Epidermal melanocyte (primary cell): Measurements from ENCODE around the gene SUSD4.

Experiments
- DNase-seq: peaks from one replicate; pipeline ENCODE4 v3.0.0; 2011; ENCODE audit warnings: low spot score; ENCODE audit not compliant: insufficient read length

SUSD4 gene

DNA sequence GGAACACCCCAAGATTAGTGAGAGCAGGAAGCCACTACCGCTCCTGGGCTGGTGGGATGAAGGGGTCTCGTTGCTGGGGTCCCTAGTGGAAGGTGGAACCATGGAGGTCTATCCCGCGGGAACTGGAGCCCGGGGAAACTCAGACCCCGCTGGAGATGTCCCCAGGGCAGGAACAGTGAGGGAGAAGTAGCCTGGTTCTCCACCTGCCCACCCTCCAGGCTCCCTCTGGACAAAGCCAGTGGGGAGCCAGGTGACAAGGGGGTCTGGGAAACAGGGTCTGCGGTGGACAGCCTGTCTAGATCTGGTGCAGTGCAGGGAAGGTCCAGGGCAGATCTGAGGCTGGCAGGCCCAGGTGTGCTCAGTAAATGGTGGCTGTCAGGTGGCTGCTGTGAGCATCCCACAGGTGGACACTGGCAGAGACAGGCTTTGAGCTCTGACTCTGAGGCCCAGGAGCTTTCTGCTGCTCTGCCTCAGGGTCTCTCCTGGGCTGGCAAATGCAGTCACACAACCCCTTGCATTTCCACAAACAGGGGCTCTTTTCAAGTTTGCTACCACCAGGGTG is 132.9 kb downstream of the SUSD4 start:
- no peak for DNase-seq

DNA sequence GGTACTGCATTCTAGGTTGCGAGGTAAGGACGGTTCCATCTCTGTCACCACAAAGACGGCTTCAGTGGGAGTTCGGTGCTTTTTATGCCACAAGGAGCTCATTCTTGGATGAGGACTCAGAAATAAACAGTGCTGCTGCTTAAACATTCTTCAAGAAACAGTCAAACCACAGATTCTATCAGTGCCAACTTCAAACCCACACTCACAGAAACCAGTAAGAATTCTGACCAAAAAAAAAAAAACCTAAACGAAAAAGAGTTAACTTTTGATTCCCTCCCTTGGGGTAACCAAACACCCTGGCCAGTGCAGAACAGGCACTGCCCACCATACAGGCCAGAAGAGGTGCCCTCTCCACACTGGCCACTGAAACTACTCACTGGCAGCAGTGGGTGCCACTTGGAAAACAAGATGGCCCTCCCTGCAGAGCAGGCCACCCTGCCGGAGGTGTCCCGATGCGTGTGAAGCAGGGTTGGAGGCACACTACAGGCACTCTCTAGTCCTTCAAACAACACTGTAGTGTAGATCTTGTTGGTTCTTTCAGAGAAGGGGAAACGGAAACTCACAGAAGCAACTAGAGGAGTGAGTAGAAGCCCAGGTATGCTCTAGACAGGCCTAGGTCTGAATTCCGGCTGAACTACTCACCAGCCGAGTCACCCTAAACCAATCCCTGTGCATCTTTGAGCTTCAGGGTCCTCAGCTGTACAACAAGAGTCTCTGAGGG is 133.7 kb downstream of the SUSD4 start:
- DNase-seq: no peak

DNA sequence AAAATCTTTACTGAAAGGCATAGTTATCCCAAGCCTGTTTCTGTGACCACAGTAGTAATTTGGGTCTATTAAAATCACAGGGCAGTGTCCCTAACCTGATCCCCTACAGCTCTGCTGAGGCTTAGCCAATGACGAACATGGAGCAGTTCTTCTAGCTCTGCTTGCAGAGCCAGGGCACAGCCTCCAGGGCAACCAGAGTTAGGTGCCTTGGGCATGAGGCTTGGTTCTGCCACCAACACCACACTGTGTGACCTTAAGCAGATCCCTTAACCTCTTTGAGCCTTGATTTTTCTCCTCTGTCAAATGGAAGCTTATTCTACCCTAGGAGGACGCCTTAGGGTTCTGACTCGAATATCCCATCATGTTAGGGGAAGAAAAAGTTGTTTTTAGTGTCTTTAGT is 134.2 kb downstream of the SUSD4 start:
- DNase-seq: no peak

DNA sequence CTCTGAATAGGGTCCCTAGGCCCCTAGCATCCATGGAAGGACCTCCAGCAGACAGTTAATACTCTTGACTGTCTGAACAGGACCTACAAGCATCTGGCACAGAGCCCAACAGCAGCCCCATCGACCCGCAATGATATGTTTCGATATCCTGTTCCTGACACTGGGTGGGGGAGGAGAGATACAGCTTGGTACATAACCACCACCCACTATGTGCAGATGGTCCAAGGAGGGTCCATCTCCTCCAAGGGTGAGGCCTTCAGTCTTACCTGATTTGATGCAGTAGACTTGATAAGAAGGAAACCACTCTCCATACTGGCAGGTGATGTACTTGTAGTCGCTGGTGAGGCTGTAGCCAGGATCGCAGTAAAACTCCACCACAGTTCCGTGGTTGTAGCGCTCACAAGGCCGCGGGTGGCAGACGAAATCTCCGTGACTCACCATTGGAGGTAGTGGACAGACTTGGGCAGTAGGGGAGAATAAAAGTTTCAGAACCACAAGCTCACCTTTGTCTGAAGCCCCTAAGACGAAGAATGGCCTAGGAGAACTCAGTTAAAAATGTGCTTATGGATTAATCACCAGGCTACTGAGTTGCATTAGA is 134.9 kb downstream of the SUSD4 start:
- no peak for DNase-seq

DNA sequence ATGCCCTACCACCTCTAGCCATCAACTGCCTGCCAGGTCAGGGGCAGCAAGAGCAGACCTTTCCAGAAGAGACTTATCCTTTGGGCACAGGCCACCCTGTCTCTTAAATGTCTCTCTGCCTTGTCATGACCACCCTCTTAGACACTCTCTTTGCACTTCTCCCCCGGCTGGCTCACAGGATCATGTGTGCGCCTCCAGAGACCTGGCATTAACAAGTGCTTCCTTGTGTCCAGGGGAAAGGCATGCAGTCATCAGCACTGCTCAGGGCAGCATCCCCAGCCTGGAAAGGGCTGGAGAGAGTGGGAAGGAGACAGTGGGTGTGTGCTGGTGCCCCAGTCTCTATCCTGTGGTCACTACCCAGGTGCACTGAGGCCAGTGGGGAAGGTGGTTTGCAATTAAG is 135.8 kb downstream of the SUSD4 start:
- DNase-seq: no peak

DNA sequence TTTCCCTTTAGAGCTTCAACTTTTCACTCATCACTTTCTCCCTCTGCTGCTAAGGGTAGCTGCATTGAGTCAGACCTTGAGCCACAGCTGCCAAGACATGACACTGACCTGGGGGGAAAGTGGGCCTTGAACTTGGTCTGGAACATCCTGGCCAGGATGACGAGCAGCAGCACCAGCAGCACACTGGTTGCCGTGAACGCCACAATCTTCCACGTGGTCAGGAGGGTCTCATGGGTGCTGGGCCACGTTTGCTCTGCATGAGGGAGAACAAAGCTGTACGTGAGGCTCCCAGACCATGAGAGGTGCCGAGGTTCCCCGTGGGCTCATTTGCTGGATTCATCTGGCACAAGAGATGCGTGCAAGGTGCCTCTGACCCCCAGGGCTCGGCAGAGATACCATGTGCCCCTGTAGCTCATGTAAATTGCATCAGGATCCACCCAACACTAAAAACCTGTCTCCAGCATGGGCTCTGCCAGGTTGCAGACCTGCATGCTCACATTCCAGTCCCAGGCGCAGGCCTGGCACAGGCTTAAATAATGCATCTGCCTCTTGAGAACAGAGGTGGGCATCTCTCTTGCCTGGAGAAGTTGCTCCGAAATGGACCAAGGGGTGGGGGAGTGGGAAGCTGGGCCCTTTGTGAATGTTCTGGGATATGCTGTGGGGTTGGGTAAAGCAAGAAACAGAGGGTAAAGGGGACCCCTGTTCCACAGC is 136.3 kb downstream of the SUSD4 start:
- no peak for DNase-seq

DNA sequence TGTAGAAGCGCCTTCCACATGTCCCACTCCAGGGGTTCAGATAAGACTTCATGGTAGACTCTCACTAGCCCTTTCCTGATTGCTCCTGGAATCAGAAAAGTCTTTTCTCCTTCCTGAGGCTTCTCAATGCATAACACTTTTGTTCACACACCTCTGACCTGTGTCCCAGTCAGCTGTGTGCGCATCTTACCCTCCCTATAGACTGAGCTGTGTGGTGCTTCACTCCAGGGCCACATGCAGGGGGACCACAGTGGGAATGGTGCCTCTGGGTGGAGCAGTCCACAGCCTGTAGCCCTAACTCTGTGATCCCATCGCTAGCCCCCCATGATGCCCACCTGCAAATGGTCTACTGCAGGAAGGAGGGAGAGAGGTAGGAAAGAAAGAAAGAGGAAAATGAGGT is 136.9 kb downstream of the SUSD4 start:
- no peak for DNase-seq

DNA sequence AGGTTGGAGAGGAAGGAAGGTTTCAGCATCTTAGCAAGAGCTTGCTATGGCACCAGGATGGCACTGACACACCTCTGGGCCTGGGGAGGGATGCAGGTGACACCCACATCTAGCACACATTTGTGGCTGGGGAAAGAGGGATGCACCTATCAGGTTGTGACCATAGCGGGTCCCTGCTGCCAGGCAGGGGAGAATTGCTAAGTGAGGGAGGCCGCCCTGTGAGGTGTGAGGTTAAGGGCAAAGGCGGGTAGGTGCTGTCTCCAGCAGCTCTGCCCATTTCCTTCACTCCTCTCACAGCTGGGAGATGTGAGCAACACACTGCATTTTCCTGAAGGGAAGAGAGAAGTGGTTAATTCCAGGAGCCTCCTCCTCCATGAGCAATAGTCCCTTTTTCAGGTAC is 137.7 kb downstream of the SUSD4 start:
- DNase-seq: no peak

DNA sequence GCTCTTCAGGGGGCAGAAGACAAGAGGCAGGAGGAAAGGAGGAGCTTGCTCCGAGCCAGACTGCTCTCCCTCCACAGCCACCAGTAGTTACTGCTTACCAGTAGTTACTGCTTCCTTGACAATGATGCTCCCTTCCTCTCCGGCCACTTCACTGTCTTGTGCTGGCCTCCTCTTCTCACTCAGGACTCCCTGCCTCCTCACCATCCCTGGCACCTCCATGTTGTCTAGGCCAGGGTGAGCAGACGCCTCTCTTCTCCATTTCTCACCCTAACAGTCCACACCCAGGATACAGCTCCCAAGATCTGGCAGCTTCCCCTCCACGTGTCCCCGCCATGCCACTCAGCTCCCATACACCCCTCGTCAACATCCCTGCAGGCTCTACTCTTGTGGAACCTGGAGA is 138.5 kb downstream of the SUSD4 start:
- no peak for DNase-seq

DNA sequence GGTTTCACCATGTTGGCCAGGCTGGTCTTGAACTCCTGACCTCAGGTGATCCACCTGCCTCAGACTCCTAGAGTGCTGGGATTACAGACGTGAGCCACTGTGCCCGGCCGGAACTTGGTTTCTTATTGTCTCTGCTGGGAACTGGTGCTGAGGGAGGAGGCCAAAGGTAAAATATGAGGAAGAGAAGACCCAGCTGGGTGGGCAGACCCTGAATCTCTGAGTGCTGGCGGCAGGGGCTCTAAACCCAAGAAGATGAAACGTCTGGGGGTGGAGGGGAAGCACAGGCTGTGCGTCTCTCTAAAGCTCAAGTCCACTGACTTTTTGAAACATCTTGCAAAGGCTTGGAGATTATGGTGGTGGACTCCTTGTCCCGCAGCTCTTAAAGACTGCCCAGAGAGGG is 138.9 kb downstream of the SUSD4 start:
- no peak for DNase-seq

DNA sequence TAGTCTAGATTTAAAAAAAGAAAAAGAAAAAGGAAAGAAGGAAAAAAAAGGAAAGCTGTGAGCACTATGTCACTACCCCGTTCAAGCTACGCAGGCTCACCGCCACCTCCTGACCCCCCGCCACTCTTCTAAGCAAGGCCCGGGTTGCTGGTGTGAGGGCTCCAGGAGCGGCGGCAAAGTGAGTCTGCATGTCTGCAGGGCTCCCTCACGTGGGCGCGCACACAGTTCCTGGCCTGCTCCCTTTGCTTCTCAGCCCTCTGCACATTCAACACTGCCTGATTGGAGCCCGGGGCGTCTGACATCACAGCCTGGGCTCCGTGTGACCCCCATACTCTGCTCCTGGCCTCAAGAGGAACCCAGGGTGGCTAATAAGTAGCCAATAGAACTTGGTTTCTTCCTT is 139.5 kb downstream of the SUSD4 start:
- no peak for DNase-seq

DNA sequence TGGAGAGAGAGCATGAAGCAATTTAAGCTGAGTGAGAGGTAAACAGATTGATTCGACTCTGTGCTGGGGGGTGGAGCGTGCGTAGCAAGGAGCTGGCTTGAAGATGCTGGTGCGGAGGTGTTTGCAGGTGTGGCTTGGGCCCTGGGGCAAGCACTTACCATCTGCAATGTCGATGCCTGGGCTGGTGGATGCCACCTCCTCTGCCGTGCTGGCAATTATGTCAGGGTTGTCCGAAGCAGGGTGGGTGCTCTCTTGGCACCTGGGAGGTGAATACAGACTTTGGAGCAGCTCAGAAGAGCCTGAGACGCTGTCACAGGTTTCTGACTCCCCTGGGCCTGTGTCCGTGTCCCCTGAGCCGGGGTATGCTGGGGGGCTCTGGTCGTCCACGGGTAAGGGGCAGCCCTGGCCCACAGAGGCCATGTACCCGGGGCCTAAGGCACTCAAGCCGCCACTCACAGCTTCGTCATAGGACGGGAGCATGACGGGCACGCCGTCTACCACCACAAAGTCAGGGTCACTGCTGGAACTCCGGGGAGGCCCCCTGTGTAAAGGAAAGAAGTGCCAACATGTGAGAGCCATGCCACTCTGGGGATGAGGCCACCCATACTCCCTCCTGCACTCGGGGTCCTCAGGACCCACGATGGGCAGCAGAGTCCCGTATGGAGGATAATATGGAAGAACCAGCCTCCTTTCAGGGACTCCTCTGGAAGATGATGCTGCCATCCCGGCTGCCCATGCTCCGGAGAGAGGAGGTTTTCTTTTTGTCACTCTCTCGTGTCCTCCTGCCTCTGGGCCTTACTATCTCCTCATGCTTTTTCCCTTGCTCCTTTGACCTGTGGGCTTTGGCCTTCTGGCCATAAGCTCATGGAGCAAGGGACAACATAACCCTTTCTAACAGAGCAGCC is 140.6 kb downstream of the SUSD4 start:
- no peak for DNase-seq

DNA sequence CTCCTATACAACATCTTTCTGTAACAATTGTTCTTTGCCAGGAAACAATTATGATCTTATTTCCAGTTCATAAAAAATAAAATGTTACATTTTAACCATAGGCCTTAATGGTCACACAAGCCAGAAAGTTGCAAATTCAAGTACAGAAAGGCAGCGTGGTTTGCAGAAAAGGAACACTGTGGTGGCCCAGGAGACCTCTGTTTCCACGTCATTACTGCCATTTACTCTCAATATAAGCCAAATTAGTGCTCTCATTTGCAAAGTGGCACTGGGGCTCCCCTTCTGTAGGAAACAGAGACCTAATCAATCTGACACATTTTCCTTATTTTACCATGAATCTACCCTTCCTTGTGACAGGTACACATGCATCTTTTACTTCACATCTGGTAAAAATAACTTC is 141.6 kb downstream of the SUSD4 start:
- DNase-seq: no peak

DNA sequence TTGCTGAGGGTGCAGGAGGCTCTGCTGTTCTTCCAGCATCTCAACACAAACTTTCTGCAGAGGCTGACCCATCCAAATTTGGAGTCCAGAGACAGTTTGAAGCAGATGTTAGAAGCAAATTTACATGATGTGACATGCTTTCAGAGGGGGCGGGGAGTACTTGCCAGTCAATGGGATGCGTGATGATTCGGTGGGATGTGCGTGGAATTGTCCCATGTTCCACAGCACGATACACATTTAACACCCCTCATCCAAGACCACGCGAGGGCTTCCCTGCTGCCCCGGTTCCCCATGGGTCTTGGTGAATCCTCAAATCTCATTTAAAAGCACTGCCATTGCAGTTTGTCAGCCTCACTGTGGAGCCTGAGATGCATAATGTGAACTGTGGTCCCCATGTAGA is 142.3 kb downstream of the SUSD4 start:
- DNase-seq: no peak

DNA sequence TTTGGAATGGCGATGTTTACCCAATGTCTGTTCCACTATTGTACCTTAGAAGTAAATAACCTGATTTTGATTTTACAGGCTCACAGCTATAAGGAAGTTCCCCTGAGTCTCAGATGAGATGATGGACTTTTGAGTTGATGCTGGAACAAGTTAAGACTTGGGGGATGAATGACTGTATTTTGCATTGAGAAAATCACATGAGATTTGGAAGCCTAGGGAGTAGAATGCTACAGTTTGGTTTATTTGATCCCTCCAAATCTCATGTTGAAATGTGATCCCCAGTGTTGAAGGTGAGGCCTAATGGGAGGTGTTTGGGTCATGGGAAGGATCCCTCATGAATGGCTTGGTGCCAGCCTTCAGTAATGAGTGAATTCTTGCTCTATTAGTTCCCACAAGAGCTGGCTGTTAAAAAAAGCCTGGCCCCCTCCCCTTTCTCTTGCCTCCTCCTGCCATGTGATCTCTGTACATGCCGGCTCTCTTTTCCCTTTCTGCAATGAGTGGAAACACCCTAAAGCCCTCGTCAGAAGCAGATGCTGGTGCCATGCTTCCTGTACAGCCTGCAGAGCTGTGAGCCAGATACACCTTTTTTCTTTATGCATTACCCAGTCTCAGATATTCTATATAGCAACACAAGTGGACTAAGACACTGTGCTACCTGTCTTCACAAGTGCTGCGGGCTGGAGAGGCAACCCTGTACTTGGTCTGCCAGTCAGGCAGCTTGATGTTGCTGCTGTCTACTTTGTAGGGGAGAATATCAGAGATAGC is 143.9 kb downstream of the SUSD4 start:
- no peak for DNase-seq

DNA sequence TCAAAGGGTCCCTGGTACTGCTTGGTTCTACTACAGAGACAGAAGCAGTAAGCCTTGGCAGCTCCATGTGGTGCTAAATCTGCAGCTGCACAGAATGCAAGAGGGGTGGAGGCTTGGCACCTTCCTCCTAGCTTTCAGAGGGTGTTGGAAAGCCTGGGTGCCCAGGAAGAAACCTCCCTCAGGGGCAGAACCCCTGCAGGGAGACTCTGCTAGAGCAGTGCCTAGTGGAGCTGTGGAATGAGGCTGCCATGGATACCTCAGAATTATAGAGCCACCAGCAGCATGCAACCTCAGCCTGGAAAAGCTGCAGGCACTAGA is 144.7 kb downstream of the SUSD4 start:
- DNase-seq: no peak

DNA sequence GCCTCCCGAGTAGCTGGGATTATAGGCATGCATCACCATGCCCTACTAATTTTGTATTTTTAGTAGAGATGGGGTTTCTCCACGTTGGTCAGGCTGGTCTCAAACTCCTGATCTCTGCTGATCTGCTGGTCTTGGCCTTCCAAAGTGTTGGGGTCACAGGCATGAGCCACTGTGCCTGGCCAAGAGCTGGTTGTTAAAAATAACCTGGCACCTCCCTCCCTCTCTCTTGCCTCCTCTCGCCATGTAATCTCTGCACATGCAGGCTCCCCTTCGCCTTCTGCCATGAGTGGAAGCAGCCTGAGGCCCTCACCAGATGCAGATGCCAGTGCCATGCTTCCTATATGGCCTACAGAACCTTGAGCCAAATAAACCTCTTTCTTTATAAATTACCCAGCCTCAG is 146.2 kb downstream of the SUSD4 start:
- no peak for DNase-seq

DNA sequence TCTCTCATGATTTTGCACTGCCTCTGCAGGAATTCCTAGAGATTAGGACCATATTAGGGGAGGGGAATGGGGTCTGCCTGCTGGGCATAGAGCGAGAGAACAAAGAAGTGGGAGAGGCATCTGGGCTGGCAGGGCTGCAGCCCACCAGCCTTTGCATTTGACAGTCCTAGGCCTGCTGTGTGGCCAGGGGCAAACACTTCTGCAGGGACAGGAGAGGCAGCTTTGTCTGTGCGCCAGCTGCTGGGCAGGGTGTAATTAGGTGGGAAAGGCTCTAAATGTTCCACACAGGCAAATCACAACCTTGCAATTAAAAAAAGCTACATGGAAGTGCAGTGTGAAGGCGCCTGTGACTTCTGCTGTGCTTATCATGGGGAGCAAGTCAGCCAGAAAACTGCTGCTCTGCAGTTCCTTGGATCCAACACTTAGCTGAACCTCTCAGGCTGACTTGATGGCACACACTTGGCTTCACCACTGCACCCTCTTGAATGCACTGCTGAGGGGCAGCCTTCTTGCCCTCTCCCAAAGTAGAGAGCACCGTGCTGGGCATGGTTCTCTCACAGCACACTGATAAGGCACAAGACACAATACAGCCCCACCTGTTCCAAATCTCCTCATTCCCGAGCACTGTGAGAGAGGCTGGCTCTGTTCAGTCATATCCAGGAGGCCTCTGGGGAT is 147.3 kb downstream of the SUSD4 start:
- no peak for DNase-seq

DNA sequence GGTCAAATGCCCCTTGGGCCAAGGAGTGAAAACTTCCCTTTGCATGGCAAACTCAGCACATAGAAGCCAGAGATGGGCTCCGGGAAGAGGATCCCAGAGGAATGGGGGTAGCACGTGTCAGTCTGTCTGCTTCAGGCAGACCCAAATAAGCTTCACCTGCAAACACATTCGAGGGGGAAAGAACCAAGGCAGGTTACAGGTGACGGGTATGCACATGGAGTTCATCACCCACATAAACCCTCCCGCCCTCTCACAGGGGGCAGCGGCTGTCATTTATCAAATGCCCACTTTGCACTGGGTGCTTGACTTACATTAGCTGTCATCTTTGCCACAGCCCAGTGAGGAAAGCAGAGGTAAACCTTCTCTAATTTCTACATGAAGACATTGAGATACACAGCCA is 147.9 kb downstream of the SUSD4 start:
- DNase-seq: no peak

DNA sequence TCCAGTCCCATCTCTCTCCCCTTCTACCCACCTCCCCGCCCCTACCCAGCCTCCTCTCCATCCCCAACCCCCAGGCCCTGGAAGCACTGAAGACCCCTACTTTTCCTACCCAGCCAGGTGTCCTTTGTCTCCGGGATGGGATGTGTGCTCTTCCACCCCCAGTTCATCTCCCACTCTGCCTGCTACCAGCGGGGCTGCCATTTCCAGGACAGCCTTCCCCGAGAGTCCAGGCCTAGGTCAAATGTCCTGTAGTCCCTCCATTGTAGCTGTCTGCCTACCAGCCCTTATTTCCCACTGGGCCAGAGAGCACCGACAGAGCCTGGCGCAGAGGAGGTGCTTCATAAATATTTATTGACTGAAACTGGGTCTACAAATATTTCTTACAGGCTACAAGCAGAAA is 148.9 kb downstream of the SUSD4 start:
- no peak for DNase-seq
